Cerebellar nuclear complex (tissue), 1 donor: ENCODE results near the gene ARHGAP4.

ENCODE experiments used
- DNase-seq, 2 experiments: peaks; one replicate each; lab custom pipeline; 2025; lab: John Stamatoyannopoulos, UW

The ARHGAP4 gene

DNA sequence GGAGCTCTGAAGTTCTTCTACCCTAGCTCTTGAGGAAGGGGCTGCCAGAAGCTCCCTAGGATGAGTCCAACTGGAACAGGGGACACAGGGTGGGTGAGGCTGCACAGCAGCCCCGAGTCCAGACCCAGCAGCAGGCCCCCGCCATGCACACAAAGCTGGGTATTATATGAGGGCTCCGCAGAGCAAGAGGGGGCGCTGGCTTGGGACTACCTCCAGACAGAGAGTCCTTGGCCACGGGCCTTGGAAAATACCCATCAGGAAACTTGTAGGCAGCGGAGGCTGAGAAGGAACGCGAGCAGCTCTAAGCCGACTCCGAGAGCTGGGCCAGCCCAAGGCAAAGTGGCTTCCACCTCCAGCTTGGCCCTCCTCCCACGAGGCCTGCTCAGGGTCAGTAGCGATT lies 37.5 kb upstream of the ARHGAP4 start:
- no peak for DNase-seq

DNA sequence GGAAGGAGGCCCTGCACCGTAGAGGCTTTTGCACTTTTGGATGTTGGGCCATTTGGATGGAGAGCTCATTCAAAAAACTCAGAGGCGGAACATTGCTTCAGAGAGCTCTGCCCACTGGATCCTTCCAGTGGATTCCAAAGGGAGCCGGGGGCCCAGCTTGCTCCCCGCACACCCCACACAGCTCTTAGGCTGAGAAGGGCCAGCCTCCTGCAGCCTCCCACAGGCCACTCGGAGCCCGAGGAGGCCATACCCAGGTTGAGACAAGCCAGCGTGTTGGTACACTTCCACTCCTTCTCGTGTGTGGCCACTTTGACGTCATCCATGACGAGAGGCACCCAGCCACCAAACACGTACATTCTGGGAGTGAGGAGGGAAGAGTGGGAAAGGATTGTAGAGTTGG lies 35.2 kb upstream of the ARHGAP4 start:
- DNase-seq, result no peak

GRCh38 chrX:153960786-153961185 lies 34.7 kb upstream of the ARHGAP4 start:
- DNase-seq, result no peak

GRCh38 chrX:153960077-153960476 lies 34.0 kb upstream of the ARHGAP4 start:
- DNase-seq, result no peak

DNA sequence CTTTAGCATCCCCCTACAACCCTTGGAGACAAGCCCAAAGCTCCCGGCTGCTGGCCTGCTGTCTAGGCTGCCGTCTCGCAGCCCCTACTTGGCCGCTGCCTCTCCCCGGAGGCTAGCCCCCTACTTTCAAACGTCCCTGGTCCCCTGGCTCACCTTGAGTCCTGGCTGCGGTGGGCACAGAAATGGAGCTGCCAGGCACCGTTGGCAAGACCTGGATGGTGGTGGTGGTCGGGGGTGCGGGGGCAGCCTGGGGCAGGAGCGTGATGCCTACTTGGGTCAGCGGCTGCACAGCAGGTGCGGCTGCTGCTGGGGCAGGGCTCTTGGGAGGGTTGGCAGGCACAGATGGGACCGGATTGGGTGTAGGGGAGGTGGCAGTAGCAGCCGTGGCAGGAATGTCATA lies 33.6 kb upstream of the ARHGAP4 start:
- no peak for DNase-seq

- no peak for DNase-seq
Observed at GRCh38 chrX:153958605-153959004, 32.5 kb upstream of the ARHGAP4 start.

GRCh38 chrX:153957224-153957623 lies 31.2 kb upstream of the ARHGAP4 start:
- no peak for DNase-seq

DNA sequence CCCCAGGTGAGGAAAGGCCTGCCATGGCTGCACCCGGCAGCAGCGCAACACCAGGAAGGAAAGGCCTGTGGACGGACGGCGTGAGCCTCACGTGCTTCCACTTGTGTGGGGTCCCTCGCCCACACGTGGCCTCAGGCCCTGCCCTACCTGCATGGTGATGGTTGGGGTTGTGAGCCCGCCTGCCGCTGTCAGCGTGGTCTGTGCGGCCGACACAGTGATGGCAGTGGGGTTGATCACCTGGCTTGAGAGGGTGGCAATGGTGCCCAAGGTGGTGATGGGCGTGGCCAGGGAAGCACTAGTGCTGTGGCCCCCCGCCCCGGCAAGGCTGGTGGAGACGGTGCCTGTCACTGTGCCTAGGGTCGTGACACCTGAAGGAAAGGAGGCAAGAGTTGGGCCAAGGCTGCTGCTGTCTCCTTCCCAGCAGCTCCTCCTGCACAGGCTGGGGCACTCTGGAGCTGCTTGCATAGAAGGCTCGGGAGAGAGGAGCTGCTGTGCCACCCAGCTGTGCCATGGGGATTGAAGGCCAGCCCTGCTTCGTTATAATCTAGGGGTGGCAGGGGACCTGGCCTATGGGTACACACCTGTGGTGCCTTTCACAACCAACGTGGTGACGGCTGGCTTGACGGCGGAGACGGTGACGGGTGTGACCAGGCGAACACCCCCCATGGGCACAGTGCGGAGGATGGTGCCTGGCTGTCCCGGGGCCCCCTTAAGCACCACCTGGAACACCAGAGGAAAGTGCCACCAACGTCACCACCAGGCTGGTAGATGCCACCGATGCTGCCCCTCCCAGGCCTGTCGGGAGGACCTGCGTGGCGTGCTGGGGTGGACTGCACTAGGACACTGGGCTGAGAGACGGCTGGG lies 30.2 kb upstream of the ARHGAP4 start:
- DNase-seq, result no peak

GRCh38 chrX:153955228-153955732 lies 29.2 kb upstream of the ARHGAP4 start:
- DNase-seq, result no peak

DNA sequence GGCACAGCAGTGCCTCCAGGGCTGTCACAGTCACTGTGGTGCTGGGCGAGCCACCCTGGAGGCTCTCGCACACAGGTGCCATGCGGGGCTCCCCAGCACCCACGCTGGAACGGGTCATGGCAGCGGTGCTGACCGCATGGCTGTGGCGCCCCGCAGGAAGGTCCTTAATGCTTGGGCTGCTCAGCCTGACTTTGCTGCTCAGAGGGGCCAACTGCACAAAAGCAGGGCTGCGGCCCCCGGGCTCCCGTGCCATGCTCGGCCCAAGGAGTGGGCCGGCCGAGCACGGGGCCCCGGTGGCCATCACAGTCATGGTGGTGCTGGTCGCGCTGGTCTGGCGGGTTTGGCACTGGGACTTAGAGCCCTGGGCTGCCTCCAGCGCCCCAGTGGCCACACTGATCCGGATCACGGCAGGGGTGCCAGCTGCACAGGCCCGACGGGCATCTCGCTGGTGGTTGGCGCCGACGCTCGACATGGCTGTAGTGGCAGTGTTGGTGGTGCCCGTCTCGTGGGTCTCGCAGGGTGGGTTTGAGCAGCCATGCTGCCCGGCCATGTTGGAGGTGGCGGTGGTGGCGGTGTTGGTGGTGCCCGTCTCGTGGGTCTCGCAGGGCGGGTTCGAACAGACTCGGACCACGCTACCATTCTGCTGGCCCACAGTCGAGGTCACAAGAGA lies 28.6 kb upstream of the ARHGAP4 start:
- no peak for DNase-seq

DNA sequence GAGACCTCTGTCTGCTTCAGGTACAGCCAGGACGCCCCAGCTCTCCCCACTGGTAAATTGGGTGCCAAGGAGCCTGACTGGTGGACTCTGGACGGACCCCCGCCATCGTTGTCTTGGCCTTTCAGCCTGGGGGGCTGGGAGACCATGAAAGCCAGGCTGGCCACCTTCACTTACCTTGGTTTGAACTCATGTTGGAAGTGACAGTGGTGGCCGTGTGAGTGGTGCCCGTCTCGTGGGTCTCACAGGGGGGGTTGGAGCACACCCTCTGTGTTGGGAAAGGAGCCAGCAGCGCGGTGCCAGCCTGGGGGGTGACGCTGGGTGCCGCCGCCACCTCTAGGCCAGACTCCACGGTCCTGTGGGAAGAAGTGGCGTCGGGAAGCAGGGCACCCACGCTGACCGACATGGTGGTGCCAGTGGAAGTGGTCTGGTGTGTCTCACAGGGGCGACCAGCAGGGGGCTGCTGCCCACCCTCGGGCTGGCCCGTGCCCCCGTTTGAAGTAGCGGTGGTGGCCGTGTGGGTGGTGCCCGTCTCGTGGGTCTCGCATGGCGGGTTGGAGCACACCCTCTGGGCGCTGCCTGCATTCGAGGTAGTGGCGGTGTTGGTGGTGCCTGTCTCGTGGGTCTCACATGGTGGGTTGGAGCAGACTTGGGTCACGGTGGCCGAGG lies 28.0 kb upstream of the ARHGAP4 start:
- DNase-seq, result no peak

- peak in 1 of 2 experiments; percentile 16 for DNase-seq
Observed at GRCh38 chrX:153953342-153953830, 27.3 kb upstream of the ARHGAP4 start.

DNA sequence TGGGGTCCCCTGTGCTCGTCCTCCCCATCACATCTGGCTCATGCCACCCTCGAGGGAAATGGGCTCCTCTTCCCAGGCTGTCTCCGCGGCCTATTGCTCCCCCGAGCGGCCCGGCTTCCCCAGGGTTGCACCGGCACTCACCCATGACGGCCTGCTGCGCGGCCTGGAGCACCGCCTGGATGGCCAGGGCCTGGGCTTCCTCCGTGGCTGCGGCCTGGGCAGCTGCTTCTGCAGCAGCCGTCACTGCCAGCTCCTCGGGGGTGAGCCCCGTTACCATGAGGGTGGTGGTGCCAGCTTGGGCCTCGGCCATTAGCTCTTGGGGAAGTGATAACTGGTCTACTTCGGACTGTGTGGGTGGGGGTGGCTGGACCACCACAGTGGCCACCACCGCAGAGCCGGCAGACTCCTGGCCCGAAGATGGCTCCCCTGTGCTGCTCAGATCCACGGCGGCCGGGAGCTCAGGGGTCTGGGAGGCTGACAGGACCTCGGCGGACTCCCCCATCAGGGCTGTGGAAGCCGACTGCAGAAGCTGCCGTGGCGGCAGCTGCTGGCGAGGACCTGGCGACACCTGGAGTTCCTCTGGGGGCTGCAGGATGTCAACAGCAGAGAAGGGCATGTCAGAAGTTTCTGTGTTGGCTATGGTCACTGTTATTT lies 26.4 kb upstream of the ARHGAP4 start:
- DNase-seq, result no peak

DNA sequence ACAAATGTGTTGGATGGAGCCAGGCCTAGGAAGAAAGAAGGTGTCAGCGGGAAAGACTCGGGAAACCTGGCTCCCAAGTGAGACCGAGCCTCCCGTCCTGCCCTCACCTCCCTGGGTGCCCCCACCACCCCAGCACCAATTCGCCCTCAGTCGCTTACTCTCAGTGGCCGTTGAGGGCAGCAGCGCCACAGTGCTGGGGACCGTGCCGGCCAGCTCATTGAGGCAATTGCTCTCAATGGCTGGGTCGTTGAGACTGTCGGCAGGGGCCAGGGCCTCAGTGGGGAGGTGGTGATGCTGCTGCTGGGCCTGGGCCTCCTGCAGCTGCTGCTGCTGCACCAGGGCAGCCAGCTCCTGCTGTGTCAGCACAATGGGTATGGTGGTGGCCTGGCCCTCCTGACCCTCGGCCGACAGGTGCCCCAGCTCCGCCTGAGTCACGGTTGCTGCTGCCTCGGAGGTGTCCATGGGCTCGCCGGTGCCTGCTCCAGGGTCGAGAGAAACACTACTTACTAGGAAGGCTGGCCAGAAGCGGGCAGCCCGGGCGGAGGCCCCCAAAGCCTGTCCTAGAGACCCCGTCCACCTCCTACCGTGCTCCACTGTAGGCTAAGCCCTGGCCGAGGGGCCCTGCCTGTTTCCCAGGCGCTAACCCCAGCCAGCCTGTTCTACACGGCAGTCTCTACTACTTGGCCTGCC lies 25.8 kb upstream of the ARHGAP4 start:
- DNase-seq, result no peak

DNA sequence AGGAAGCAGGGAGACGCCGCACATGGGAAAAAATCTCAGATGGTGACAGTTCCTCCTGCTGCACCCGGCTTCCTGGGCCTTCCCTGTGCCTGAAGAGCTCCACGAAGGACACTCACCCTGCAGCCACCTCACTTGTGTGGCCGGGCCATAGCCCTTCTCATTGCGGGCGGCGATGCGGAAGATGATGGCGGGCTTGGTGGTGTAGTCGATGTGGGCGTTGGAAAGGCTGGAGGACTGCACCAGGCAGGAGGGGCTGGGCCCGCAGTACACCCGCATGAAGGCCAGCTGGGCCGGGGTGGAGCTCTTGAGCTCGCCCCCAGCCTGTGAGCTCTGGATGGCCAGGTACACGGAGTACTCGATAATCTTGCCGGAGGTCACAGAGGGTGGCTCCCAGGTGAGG lies 24.1 kb upstream of the ARHGAP4 start:
- no peak for DNase-seq

- no peak for DNase-seq
Observed at GRCh38 chrX:153948847-153949805, 23.1 kb upstream of the ARHGAP4 start.

DNA sequence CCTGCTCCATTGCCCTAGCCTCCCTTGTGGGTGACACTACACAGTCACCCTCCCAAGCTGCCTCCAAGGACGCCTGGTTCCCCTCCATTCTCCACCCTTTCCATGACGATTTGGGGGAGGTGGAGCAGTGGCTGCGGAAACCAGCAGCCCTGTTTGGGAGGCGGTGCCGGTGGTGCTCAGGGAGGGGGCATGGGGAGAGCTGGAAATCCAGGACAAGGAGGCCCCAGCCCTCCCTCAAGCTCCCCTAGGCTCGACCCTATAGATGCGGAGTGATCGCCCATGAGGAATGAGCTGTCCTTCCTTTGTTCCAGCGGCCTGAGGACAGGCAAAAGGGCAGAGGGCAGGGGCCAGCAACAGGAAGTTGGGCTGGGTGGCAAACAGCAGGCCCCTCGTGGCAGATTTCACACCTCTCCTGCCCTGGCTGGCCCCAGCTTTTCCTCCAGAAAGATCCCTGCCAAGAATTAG lies 22.0 kb upstream of the ARHGAP4 start:
- DNase-seq, result no peak

DNA sequence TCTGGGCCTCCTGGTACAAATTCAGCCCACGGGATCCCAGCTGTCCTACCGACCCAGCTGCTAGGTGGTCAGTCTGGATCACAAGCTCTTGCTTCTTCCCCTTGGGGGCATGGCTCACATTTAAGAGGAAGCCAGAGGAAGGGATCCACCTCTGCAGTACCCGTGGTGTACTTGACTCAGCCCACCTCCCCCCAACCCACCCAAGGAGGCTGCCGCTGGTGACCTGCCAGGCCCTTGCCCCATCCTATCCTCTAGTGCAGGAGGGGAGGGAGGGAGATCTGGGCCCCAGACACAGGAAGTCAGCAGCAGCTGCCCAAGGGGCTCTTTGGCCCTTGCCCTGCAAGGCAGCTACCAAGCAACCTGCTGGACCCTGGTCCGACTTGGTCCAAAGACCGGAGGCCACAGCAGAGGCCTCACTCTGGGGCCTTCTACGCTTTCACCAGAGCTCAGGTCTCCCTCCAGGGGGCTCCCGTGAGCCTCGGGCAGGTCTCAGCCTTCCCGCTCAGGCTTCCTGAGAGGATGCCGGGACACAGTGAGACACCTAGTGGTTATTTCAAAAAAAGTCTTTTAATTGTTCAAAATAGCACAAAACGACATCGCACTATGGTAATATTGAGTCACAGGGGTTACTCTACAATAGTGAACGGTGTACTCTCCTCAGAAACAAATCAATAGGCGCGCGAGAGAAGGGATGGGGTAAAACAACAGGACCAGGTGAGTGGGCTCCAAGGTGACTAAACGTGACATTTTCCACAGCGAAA lies 21.1 kb upstream of the ARHGAP4 start:
- DNase-seq, result no peak
